ENCODE measurements around the gene KRTAP10-12.

KRTAP10-12 gene

GRCh38 chr21:44739316-44739715, 42.3 kb downstream of the KRTAP10-12 start:
- no peak for DNase-seq (ENCODE audit: low read depth)
- H3K4me3 ChIP-seq (ENCODE audit: control insufficient read depth, low read depth, low read length) = no peak overlapping the region
- TF ChIP-seq CTCF (conservative IDR thresholded peaks at IDR 0.05; ENCODE audit: control insufficient read depth, insufficient read depth, low read depth, low read length) = no peak

GRCh38 chr21:44740742-44741141, 43.8 kb downstream of the KRTAP10-12 start:
- no peak overlapping the region for H3K4me3 ChIP-seq (ENCODE audit: control insufficient read depth, low read depth, low read length)
- DNase-seq (ENCODE audit: low read depth) = no peak
- TF ChIP-seq CTCF (conservative IDR thresholded peaks at IDR 0.05; ENCODE audit: control insufficient read depth, insufficient read depth, low read depth, low read length) = no peak

GRCh38 chr21:44741921-44742320, 44.9 kb downstream of the KRTAP10-12 start:
- no peak overlapping the region for H3K4me3 ChIP-seq (ENCODE audit: control insufficient read depth, low read depth, low read length)
- no peak for DNase-seq (ENCODE audit: low read depth)
- no peak for TF ChIP-seq CTCF (conservative IDR thresholded peaks at IDR 0.05; ENCODE audit: control insufficient read depth, insufficient read depth, low read depth, low read length)

GRCh38 chr21:44742418-44743153, 45.6 kb downstream of the KRTAP10-12 start:
- no peak for DNase-seq (ENCODE audit: low read depth)
- H3K4me3 ChIP-seq (ENCODE audit: control insufficient read depth, low read depth, low read length) = no peak overlapping the region
- peak; percentile 16 for TF ChIP-seq CTCF (conservative IDR thresholded peaks at IDR 0.05; ENCODE audit: control insufficient read depth, insufficient read depth, low read depth, low read length)
